ENCODE results near the gene P3H2. TPM values are rescaled to one million over a fixed set of nuclear protein-coding genes. Genes with fewer than 3 reads are reported as not detected.
A peak's percentile ranks its signal among the peaks of the same experiment; 100 is the strongest.

P3H2 gene
- total and polyA plus RNA-seq, 2 of the 4 experiments (the other 2 are of a cell fraction): 54.7 to 64.3 TPM

DNA sequence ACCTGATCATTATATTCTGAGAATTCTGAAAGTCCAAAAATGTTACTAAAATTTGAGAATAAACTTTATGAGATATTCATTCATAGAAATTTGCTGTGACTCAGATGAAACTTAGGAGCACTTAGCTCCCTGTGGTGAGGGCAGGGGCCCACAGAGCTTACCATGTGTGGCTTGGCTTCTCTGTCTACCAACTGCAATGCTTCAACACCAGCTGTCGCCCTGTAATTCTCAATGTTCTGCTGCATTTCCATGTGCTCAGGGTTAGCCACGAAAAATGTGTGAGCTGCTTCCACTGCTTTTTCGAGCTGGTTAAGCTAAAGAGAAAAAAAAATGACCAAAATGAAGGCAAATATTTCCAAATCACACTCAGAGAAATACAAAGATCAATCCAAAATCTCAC, 125.6 kb downstream of the P3H2 start:
- BruUV-seq (replicated peaks): no TSS peak
- ChIA-PET CTCF (interaction anchor here (0.6 to 0.9 kb wide), 2 partner anchors 18 to 33 kb away, joined by 3 to 4 read pairs; no protein-coding TSS in a partner anchor), POLR2A (ENCODE audit: unreplicated experiment) (interaction anchor here (0.6 kb wide), 1 partner anchor 107 kb away, joined by 3 read pairs; no protein-coding TSS in a partner anchor)
- Histone ChIP-seq H3K9me1 (ENCODE audit: insufficient read depth, low read length) (0 out of 2 replicates have a peak, but pooled peaks cover 5% of the 10 kb centered on the region), H2BK120ac (ENCODE audit: low read depth, low read length) (no peak overlapping the region), H2AK9ac (replicated peaks; ENCODE audit: low read depth, low read length, poor library complexity) (no peak overlapping the region), H3K9ac (ENCODE audit: low read depth, low read length) (no peak overlapping the region), H2AFZ (replicated peaks; ENCODE audit: low read length, poor library complexity) (no peak overlapping the region), H3K4me1 (ENCODE audit: control insufficient read depth, insufficient read depth, low read length) (no peaks in the 10 kb centered on the region; the same call in 1 of the 2 replicates), H2BK15ac (ENCODE audit: low read depth, low read length) (no peak overlapping the region; the same call in 2 of the 3 replicates), H3K27ac (ENCODE audit: insufficient read depth, low read length) (no peak overlapping the region), H4K20me1 (ENCODE audit: insufficient read depth, low read length) (no peaks in the 10 kb centered on the region), H2BK5ac (ENCODE audit: low read depth, low read length, poor library complexity, severe bottlenecking) (no peak overlapping the region), H4K5ac (ENCODE audit: low read depth, low read length) (no peak overlapping the region), H3K18ac (ENCODE audit: low read depth, low read length) (no peak overlapping the region), H4K8ac (ENCODE audit: low read depth in 2 of 2, low read length in 2 of 2) (peak overlapping the region in 1 of 2 experiments; percentile 10; a peak in 1 of 4 replicates), H3K27me3 (ENCODE audit: control insufficient read depth, insufficient read depth, low read length) (no peaks in the 10 kb centered on the region), H3K4ac (ENCODE audit: low read depth, low read length) (0 out of 2 replicates have a peak overlapping the region, but pooled peaks have one; percentile 9), H3K14ac (replicated peaks; ENCODE audit: low read depth, low read length) (peak overlapping the region; percentile 83), H2AK5ac (ENCODE audit: low read depth, low read length) (0 out of 2 replicates have a peak overlapping the region, but pooled peaks have one; percentile 22), H4K91ac (ENCODE audit: insufficient read depth, low read depth, low read length) (no peak overlapping the region), H3K4me2 (ENCODE audit: low read depth, low read length) (no peak overlapping the region), H3K36me3 (ENCODE audit: control insufficient read depth, insufficient read depth, low read length) (0 out of 2 replicates have a peak, but pooled peaks cover 2% of the 10 kb centered on the region), H3K56ac (ENCODE audit: extremely low read depth, insufficient read depth, low read length) (no peak overlapping the region), H3K23ac (ENCODE audit: low read depth, low read length) (0 out of 2 replicates have a peak overlapping the region, but pooled peaks have one; percentile 38), H3K79me1 (ENCODE audit: low read depth in 1 of 2, low read length in 2 of 2) (peaks cover 10 to 30% of the 10 kb centered on the region in 2 experiments; a peak in 3 of 4 replicates), H3K9me3 (ENCODE audit: control insufficient read depth, insufficient read depth, low read length) (no peaks in the 10 kb centered on the region), H2BK20ac (ENCODE audit: low read depth, low read length) (no peak overlapping the region), H3K4me3 (ENCODE audit: insufficient read depth, low read depth, low read length) (no peak overlapping the region)
- in situ Hi-C loops (cut with MboI; ENCODE audit: low sequenced_read_pairs): no loop called here
- intact Hi-C loops (cut with micrococcal nuclease): no loop called here
- TF ChIP-seq NFE2L2 (IDR thresholded peaks at IDR 0.05; ENCODE audit: low read depth, low read length): no peak
- TF ChIP-seq MAFK (IDR thresholded peaks at IDR 0.05; ENCODE audit: low read depth, low read length): no peak
- no peak for TF ChIP-seq BHLHE40 (IDR thresholded peaks at IDR 0.05; ENCODE audit: low read depth, low read length)
- no peak for TF ChIP-seq POLR2A (IDR thresholded peaks at IDR 0.05; ENCODE audit: low read depth, low read length)
- no peak for TF ChIP-seq MAZ (IDR thresholded peaks at IDR 0.05; ENCODE audit: borderline replicate concordance, low read depth, low read length)
- TF ChIP-seq SMC3 (IDR thresholded peaks at IDR 0.05; ENCODE audit: low read depth, low read length): no peak
- no peak for TF ChIP-seq RAD21 (IDR thresholded peaks at IDR 0.05; ENCODE audit: low read length)
- TF ChIP-seq, protein P1, sequence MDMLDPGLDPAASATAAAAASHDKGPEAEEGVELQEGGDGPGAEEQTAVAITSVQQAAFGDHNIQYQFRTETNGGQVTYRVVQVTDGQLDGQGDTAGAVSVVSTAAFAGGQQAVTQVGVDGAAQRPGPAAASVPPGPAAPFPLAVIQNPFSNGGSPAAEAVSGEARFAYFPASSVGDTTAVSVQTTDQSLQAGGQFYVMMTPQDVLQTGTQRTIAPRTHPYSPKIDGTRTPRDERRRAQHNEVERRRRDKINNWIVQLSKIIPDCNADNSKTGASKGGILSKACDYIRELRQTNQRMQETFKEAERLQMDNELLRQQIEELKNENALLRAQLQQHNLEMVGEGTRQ (IDR thresholded peaks at IDR 0.05; ENCODE audit: low read depth, low read length): no peak
- TF ChIP-seq, protein P2, sequence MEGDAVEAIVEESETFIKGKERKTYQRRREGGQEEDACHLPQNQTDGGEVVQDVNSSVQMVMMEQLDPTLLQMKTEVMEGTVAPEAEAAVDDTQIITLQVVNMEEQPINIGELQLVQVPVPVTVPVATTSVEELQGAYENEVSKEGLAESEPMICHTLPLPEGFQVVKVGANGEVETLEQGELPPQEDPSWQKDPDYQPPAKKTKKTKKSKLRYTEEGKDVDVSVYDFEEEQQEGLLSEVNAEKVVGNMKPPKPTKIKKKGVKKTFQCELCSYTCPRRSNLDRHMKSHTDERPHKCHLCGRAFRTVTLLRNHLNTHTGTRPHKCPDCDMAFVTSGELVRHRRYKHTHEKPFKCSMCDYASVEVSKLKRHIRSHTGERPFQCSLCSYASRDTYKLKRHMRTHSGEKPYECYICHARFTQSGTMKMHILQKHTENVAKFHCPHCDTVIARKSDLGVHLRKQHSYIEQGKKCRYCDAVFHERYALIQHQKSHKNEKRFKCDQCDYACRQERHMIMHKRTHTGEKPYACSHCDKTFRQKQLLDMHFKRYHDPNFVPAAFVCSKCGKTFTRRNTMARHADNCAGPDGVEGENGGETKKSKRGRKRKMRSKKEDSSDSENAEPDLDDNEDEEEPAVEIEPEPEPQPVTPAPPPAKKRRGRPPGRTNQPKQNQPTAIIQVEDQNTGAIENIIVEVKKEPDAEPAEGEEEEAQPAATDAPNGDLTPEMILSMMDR (conservative IDR thresholded peaks at IDR 0.05; ENCODE audit: low read depth, low read length): no peak
- TF ChIP-seq CEBPB (IDR thresholded peaks at IDR 0.05; ENCODE audit: low read depth, low read length): no peak
- TF ChIP-seq, protein P3, sequence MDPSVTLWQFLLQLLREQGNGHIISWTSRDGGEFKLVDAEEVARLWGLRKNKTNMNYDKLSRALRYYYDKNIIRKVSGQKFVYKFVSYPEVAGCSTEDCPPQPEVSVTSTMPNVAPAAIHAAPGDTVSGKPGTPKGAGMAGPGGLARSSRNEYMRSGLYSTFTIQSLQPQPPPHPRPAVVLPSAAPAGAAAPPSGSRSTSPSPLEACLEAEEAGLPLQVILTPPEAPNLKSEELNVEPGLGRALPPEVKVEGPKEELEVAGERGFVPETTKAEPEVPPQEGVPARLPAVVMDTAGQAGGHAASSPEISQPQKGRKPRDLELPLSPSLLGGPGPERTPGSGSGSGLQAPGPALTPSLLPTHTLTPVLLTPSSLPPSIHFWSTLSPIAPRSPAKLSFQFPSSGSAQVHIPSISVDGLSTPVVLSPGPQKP (IDR thresholded peaks at IDR 0.05; ENCODE audit: borderline replicate concordance, low read depth, low read length): no peak
- no peak for TF ChIP-seq RFX5 (IDR thresholded peaks at IDR 0.05; ENCODE audit: low read depth, low read length)
- TF ChIP-seq RCOR1 (IDR thresholded peaks at IDR 0.05; ENCODE audit: insufficient replicate concordance, low read length): no peak
- ATAC-seq (ENCODE audit: low read depth): no peak
- 60% methylated on average over 1 of the region's 3 CpGs; no CpG with 5 or more reads in 1 of the 2 experiments for WGBS, 2 experiments (ENCODE audit: extremely low coverage in 2 of 2, insufficient read length in 1 of 2)
- DNase-seq: peak; percentile 42
- dilution Hi-C loops (cut with HindIII; ENCODE audit: low sequenced_read_pairs, unreplicated experiment): no loop called here

Data from IMR-90 (cell line).